ENCODE results near the gene REXO1.
"Not testable (repeated sequence)": the region's sequence is repeated elsewhere in the genome, so short reads cannot be mapped to it uniquely, and the experiment has no call there.

Gene REXO1

DNA sequence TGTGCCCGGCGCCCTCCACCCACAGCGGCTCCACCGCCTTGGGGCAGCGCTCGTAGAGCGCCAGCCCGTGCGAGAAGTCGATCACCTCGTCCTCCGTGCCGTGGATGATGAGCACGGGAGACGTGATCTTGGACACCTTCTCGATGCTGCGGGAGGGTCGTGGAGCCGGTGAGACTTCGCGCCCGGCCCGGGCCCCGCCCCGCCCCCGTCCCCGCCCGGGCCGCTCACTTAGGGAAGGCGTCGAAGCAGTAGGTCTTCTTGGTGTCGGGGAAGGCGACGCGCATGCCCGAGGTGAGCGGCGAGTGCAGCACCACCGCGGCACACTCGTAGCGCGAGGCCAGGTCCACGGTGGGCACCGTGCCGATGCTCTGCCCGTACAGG, 29.0 kb upstream of the REXO1 start:
- DNase-seq (ENCODE audit: low spot score); FAIRE-seq: not testable (repeated sequence)

DNA sequence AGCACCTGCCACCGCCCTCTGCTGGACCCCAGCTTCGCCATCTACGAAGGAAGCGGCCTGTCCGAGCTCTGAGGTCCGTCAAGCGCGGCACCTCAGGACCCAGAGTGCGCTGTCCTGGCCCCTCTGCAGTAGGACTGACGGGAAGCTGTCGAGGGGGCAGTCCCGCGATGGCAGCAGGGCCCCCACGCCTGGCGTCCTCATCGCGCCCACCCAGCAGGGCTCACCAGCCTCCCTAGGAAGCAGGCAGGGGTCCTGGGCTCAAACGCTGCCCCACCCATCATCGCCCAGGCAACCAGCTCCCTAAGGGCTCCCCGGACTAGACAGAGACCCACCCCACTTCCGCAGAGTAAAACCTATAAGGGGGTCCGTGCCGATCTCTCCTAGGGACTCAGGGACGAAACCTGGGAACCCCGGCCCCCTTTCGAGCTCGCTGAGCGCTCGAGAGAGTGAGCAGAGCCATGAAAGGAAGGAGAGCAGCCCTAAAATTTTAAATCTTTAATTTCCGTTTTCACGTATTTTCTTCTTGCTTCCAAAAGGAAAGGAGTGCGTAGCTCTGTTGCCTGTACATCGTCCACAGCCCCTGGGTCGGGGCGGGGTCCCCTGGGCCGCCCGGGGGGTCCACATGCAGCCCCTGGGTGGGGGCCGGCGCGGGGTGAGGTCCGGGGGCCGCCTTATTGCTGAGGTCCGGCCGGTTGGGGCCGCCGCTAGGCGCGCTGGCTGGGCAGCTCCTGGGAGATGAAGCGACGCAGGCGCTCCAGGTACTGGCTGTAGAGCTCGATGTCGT, 28.4 kb upstream of the REXO1 start:
- not testable (repeated sequence) for DNase-seq (ENCODE audit: low spot score); FAIRE-seq

- FAIRE-seq (no peak), DNase-seq (ENCODE audit: low spot score) (peak; percentile 81)
Measured at GRCh38 chr19:1875646-1876495, 27.6 kb upstream of the REXO1 start.

DNA sequence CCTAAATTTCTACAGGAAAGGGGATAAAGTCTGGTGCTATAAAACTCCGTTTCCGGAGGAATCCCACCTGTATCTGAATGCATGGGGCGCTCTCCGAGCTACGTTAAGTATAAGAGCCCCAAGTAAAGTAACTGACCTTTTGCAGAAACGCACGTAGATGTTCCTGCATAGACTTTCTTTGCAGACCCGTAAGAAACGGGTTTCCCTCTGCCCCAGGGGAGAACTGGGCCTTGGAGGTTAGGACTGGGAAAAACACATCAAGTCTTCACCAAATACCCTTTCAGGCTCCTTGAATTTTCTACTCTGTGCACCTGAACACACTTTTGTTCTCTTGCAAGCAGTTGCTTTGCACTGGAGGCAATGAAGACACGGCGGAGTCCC, 27.0 kb upstream of the REXO1 start:
- DNase-seq (ENCODE audit: low spot score); FAIRE-seq: not testable (repeated sequence)

DNA sequence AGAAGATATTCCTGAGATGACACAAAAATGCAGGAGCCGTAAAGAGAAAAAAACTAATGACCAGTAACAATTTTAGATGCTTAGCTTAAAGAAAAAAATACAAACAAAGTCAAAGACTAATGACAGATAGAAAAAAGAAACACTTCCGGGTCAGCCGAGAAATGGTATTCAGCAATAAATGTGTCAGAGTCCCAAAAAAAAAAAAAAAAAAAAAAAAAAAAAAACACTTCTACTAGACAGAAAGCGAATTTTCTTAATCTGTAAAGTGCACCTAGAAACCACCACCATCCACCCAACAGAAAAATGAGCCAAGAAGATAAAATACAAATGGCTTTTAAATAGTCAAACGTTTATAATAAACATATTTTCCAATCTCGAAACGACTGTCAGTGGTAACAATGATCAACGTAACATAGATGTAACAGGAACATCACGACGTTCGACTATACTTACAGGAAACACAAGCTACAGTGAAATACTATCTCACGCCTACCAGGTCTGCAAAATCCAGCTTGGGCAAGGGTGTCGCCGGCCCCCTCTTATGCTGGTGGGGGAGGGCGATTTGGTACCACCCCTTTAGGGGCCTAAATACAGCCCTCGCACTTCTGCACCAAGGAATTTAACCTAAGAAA, 26.4 kb upstream of the REXO1 start:
- FAIRE-seq (no peak), DNase-seq (ENCODE audit: low spot score) (no peak)

DNA sequence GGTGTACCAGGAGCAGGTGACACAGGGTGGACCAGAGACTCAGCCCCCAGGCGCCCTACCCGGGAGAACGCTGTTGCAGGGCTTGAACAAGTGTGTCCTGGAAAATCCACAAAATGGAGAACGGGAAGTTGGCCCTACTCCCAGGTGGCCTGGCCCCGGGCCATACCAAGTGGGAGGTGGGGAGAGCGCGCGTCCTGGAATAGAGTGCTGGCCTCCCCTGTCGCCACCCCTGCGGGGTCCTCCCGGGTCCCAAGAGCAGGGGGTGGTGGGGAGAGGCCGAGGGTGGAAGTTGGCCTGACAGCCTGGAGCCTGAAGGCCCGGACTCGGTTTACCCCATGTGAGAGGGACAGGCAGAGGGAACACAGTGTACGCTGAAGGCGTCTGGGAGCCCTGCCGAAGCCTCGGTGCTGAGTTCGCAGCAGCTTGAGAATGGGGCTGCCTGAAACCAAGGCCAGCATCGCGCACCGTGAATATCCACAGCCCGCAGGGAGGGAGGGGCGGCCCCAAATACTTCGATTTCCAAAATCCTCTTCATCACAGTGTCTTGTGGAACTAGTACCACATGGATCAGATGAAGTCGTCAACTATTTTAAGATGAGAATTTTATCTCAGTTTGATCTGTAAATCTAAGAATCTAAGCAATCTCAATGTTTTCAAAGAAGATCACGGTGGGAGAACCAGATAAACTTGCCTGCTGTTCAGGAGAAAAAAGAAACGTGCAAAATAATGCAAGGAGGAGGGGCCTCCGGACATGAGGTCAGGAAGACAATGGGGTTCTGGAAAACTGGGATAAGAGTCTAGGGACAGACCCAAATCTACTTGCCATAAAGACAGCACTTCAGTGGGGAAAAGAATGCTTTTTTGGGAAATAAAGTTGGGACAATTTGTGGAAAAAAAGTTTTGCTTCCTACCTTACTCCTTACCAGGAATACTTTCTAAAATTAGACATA, 25.5 kb upstream of the REXO1 start:
- DNase-seq (ENCODE audit: low spot score) = no peak
- FAIRE-seq = no peak

- DNase-seq (ENCODE audit: low spot score) (no peak), FAIRE-seq (no peak)
Measured at GRCh38 chr19:1872807-1873523, 24.7 kb upstream of the REXO1 start.

DNA sequence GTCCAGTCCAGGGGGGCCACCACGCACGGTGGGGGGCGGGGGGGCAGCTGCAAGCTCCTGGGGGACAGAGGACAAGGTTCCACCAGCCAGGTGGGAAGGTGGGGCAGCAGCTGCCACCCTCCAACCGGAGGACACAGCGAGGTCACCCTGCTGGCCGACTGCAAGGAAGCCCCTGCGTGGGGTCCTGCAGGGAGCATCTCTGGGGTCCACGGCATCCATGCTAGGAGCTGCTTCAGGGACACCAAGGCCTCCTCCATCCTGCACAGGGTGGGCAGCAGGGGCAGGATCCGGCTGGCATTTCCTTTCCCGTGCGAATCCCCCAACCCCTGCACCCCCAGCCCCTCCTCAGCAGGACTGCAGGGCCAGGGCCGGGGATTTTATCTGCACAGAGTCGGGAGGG, 23.3 kb upstream of the REXO1 start:
- FAIRE-seq = no peak
- no peak for DNase-seq (ENCODE audit: low spot score)

DNA sequence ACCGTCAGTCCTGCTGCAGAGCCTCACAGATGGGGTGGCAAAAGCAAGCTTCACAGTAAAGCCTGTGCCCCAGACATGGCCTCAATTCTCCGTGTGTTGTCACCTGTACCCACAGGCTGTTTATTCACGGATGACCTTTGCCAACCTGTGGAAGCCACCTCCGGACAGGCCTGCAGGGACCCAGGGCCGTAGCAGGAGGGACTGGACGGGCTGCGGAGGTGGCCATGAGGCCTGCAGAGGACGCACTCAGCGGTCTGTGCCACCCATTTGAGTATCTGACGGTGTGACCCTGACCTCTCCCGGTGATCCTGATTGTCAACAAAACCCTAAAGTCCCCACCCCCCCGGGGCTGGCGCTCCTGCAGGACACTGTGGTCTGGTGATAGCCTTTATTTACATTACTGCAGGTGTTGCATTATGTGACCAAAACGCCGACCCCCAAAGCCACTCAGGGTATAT, 22.9 kb upstream of the REXO1 start:
- no peak for DNase-seq (ENCODE audit: low spot score)
- FAIRE-seq = no peak

- no peak for FAIRE-seq
- DNase-seq (ENCODE audit: low spot score) = no peak
Measured at GRCh38 chr19:1868971-1869370, 20.7 kb upstream of the REXO1 start.

DNA sequence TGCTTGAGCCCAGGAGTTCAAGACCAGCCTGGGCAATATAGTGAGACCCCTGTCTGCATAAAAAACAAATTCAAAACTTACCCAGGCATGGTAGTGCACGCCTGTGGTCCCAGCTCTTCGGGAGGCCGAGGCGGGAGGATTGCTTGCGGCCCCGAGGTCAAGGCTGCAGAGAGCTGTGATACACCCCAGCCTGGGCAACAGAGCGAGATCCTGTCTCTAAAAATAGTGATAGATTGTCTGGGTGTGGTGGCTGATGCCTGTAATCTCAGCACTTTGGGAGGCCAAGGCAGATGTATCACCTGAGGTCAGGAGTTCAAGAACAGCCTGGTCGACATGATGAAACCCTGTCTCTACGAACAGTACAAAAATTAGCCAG, 19.1 kb upstream of the REXO1 start:
- DNase-seq (ENCODE audit: low spot score) = no peak
- FAIRE-seq = no peak

DNA sequence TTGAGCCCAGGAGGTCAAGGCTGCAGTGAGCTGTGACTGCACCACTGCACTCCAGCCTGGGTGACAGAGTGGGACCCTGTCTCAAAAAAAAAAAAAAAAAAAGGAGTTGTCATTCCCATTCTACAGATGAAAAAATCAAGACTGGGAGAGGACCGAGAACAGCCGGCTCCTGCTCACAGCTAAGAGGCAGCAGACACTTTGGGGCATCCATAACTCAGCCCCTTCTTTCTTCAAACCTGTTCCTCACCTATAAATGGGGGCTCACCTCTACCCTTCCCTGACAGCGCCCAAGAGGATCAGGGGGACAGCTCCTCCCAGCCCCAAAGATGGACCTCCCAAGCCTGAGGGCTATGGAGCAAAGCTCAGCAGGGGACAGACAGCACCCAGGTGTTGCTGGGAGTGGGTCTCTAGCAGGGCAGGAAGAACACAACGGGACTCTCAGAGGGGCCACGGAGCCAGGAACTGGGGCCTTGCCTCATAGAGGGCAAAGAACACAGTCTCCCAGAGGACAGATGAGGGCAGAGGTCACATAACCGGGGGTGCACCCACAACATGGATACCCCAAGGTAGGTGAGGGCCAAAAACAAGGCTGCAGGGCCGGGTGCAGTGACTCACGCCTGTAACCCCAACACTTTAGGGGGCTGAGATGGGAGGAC, 18.5 kb upstream of the REXO1 start:
- DNase-seq (ENCODE audit: low spot score) (no peak), FAIRE-seq (no peak)

GRCh38 chr19:1865172-1866010, 17.1 kb upstream of the REXO1 start:
- FAIRE-seq (no peak), DNase-seq (ENCODE audit: low spot score) (no peak)

GRCh38 chr19:1864480-1865171, 16.3 kb upstream of the REXO1 start:
- FAIRE-seq = no peak
- peak; percentile 53 for DNase-seq (ENCODE audit: low spot score)

DNA sequence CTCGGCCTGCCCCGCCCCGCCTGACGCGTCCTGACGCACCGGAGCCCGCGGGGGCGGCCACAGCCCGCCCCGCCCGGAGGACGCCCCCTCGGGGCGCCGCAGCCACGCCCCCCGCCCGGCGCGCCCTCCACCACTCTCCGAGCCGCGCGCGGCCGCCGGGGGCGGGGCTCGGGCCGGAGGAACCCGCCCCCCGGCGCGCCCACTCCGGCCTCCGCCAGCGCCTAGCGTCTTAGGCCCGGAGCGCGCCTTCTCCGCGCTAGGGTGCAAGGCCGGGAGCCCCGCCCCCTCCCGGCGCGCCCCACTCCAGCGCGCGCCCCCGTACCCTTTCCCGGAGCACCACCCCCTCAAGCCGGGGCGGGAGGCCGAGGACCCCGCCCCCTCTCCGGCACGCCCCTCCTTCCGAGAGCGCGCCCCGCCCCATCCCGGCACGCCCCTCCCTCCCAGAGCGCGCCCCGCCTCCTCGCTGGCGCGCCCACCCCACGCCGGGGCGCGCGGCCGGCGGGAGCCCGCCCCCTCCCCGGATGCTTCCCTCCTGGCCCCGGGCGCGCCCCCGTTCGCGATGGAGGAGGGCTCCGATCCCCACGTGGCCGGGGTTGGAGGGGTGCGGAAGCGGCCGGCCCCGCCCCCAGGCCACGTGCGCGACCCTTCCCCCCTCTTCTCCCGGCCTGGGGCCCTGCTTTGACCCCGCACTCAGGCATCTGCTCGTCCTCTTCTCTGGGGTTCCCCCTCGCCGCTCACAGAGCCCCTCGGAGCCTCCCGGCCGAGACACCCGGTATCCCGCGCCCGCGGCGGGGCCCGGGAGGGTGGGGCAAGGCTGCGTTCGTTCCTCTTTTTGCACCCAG, 15.6 kb upstream of the REXO1 start:
- FAIRE-seq = no peak
- DNase-seq (ENCODE audit: low spot score) = peak; percentile 82

- DNase-seq (ENCODE audit: low spot score) (no peak), FAIRE-seq (no peak)
Measured at GRCh38 chr19:1863328-1863637, 15.0 kb upstream of the REXO1 start, which contains the start of gene KLF16. KLF16 (minus strand) TSS chr19:1863579; CDS start chr19:1863497, 82 bp downstream.
